ENCODE measurements around the gene PPM1A. TPM values are rescaled to one million over a fixed set of nuclear protein-coding genes. Genes with fewer than 3 reads are reported as not detected.

Gene PPM1A
- total and polyA plus RNA-seq, 2 experiments from 2014 or later, result 29.8 to 34.1 TPM

GRCh38 chr14:60257865-60258264 lies 8.8 kb downstream of the PPM1A start (continued):
- TF ChIP-seq ZNF462 (CRISPR knock-in tag; IDR thresholded peaks at IDR 0.05) (no peak), JUNB (IDR thresholded peaks at IDR 0.05; ENCODE audit: unreplicated experiment) (no peak), NANOG (IDR thresholded peaks at IDR 0.05; ENCODE audit: borderline replicate concordance) (no peak), CREB1 (CRISPR knock-in tag; IDR thresholded peaks at IDR 0.05; ENCODE audit: low read depth) (no peak), POLR2AphosphoS5 (IDR thresholded peaks at IDR 0.05; ENCODE audit: low read depth) (no peak)

GRCh38 chr14:60265163-60265562 lies 16.1 kb downstream of the PPM1A start:
- Histone ChIP-seq H3K4me3 (no peak overlapping the region), H3K36me3 (ENCODE audit: insufficient read depth) (no peaks in the 10 kb centered on the region), H3F3A (replicated peaks; ENCODE audit: low read depth) (no peaks in the 10 kb centered on the region), H3K9me2 (ENCODE audit: insufficient read depth) (no peaks in the 10 kb centered on the region), H2AFZ (no peak overlapping the region), H3K79me2 (replicated peaks; ENCODE audit: insufficient read depth) (peaks cover 98% of the 10 kb centered on the region), H4K20me1 (replicated peaks; ENCODE audit: insufficient read depth) (no peaks in the 10 kb centered on the region; the same call in 1 of the 2 replicates), H3K27ac (ENCODE audit: low read depth) (no peak overlapping the region), H3K4me2 (no peak overlapping the region), H3K4me1 (ENCODE audit: insufficient read depth) (no peaks in the 10 kb centered on the region), H3K27me3 (ENCODE audit: insufficient read depth) (no peaks in the 10 kb centered on the region)
- no peaks in the 10 kb centered on the region for H3K27me3 Mint-ChIP-seq (ENCODE audit: insufficient read depth, low read depth, poor library complexity)
- peaks cover 18% of the 10 kb centered on the region for H3K4me1 Mint-ChIP-seq
- ATAC-seq (no peak), DNase-seq (ENCODE audit: low spot score) (no peak)
- H3K36me3 Mint-ChIP-seq (ENCODE audit: low read depth), result peaks cover 17% of the 10 kb centered on the region; the same call in 2 of the 3 replicates
- H3K9me3 Mint-ChIP-seq, result peaks cover 4% of the 10 kb centered on the region; the same call in 1 of the 3 replicates
- no peak overlapping the region for H3K4me3 Mint-ChIP-seq
- H3K27ac Mint-ChIP-seq, result peak overlapping the region; percentile 6; the same call in 1 of the 2 replicates
- TF ChIP-seq EZH2 (IDR thresholded peaks at IDR 0.05; ENCODE audit: low read depth, unreplicated experiment), result no peak
- no peak for TF ChIP-seq ZNF462 (CRISPR knock-in tag; IDR thresholded peaks at IDR 0.05)
- no peak for TF ChIP-seq ZNF331 (CRISPR knock-in tag; IDR thresholded peaks at IDR 0.05; ENCODE audit: low read depth)

Data from GM23338 (cell line).